Measurements from ENCODE around the gene ZNF593.

ZNF593 gene

GRCh38 chr1:26168410-26169197 is 1.1 kb upstream of the ZNF593 start, which contains the start of gene C1orf232:
Gene C1orf232, minus strand, starts transcription at chr1:26168963. Its CDS starts 464 bp downstream, at chr1:26168499.
- DNase-seq (ENCODE audit: low read depth in 3 of 3, low spot score in 1 of 3) = no peak

GRCh38 chr1:26169198-26169554 is 532 bp upstream of the ZNF593 start:
- no peak for DNase-seq (ENCODE audit: low read depth in 3 of 3, low spot score in 1 of 3)

GRCh38 chr1:26170472-26170821 is 739 bp downstream of the ZNF593 start:
- DNase-seq (ENCODE audit: low read depth in 3 of 3, low spot score in 1 of 3) = no peak

DNA sequence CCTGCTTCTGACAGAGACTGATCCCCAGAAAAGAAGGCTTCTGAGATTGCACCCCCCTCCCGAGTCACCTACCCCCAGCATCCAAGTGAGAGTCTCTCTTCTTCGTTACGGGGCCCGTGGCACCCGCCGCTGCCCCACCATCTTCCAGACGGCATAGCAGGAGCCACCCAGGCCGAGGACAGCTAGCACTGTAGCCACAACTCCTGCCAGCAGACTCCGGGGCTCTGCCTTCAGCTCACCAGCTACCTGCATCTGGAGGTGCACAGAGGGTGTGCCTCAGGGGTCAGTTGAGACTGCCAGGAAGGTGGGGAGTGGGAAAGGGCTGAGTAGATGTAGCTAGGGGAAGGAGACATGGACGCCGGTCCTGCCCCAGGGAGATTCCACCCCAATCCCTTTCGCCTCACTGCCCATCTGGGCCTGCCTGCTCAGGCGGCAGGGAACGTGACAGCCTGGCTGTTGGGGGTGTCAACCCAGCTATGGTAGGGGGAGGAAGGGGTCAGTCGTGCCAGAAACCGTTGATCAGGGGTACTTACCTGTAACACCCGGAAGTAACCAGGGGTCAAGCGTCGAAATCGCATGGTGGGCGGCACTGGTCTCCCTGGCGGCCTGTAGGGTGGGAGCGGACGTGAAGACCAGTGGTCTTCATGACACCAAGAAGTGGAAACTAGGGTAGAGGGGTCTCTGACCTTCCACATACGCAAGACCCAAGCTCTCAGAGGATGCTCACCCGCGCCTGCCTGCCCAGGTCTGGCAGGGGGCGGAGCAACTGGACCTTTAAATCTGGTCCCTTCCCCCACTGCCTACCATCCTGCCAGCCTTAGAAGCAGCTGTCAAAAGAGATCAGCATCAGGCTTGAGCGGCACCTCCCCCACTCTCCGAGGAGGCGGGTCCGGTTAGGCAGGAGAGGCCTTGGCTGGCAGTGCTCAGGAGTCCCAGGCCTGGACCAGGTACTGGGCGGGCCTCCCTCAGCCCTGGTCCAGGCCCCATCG is 1.7 kb downstream of the ZNF593 start, which contains the start of gene ZNF593OS:
ZNF593OS (minus strand) TSS at position 749 of the 989 bp plus-strand sequence; CDS start at position 578, 171 bp downstream.
- DNase-seq (ENCODE audit: low read depth in 3 of 3, low spot score in 1 of 3) = no peak

DNA sequence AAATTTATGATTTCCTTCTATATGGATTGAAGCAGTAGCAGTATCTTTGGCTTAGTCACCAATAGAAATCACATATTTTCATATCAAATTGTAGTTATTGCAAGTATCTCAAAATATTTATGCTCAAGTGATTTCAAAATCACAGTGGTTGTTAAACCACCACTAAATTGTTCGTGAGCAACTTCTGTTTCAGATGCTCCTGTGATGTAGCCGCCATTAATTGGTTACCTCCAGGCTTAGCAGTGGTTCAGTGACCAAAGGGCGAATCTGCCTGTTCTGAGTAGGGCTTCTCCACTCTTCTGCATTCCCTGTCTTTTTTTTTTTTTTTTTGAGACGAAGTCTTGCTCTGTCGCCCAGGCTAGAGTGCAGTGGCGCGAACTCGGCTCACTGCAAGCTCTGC is 5.6 kb downstream of the ZNF593 start:
- DNase-seq (ENCODE audit: low read depth in 3 of 3, low spot score in 1 of 3) = no peak

GRCh38 chr1:26177182-26177684 is 7.5 kb downstream of the ZNF593 start, which contains the start of gene CNKSR1:
Gene CNKSR1, plus strand, starts transcription at chr1:26177491. Its CDS starts 57 bp downstream, at chr1:26177548.
- DNase-seq (ENCODE audit: low read depth in 3 of 3, low spot score in 1 of 3) = no peak

- DNase-seq (ENCODE audit: low read depth in 3 of 3, low spot score in 1 of 3) = no peak
Observed at GRCh38 chr1:26180010-26180506, 10.3 kb downstream of the ZNF593 start.

- no peak for DNase-seq (ENCODE audit: low read depth in 3 of 3, low spot score in 1 of 3)
Observed at GRCh38 chr1:26181586-26182382, 12.1 kb downstream of the ZNF593 start.

DNA sequence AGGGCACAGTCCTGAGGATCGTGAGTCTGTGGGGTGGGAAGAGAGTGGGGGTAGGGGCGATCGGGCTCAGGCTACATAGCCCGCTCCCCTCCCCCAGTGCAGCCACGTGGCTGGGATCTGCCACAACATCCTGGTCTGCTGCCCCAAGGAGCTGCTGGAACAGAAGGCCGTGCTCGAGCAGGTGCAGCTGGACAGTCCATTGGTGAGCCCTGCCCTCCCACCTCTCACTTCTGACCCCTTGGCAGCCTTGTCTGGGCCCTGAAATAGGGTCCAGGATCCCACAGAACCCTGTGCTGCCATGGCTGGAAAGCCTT is 12.6 kb downstream of the ZNF593 start:
- no peak for DNase-seq (ENCODE audit: low read depth in 3 of 3, low spot score in 1 of 3)

- DNase-seq (ENCODE audit: low read depth in 3 of 3, low spot score in 1 of 3) = no peak
Observed at GRCh38 chr1:26184086-26184485, 14.4 kb downstream of the ZNF593 start.

DNA sequence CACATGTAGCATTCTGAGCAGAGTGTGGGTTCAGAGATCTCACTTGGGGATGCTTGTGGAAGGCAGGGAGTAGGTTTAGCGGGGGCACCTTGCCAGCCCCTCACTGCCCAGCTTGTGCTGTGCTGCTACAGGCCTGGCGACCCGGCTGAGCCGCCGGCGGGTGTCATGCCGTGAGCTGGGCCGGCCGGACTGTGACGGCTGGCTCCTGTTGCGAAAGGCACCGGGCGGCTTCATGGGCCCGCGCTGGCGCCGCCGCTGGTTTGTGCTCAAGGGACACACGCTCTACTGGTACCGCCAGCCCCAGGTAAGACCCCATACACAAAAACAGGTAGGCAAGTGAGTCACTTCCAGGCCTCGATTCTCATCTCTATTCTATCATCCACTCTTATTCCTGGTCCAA is 15.2 kb downstream of the ZNF593 start:
- DNase-seq (ENCODE audit: low read depth in 3 of 3, low spot score in 1 of 3) = no peak

- no peak for DNase-seq (ENCODE audit: low read depth in 3 of 3, low spot score in 1 of 3)
Observed at GRCh38 chr1:26187882-26188281, 18.2 kb downstream of the ZNF593 start.

DNA sequence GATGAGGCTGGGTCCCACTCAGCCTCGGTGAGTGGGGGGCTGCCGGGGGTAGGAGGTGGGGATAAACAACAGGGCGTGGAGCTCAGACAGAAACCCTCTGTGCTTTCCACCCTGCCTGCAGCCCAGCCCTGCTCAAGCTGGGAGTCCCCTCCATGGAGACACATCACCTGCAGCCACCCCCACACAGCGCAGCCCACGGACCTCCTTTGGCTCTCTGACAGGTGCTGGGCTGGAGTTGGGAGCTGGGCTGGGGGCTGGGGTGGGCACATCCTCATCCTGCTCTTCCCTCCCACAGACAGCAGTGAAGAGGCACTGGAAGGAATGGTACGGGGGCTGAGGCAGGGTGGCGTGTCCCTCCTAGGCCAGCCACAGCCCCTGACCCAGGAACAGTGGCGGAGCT is 18.8 kb downstream of the ZNF593 start:
- DNase-seq (ENCODE audit: low read depth in 3 of 3, low spot score in 1 of 3) = no peak

- DNase-seq (ENCODE audit: low read depth in 3 of 3, low spot score in 1 of 3) = no peak
Observed at GRCh38 chr1:26189331-26189730, 19.6 kb downstream of the ZNF593 start.

GRCh38 chr1:26189751-26190275 is 20.1 kb downstream of the ZNF593 start:
- no peak for DNase-seq (ENCODE audit: low read depth in 3 of 3, low spot score in 1 of 3)

GRCh38 chr1:26190373-26190987 is 20.8 kb downstream of the ZNF593 start, which contains the start of gene CATSPER4:
Gene CATSPER4, plus strand, starts transcription at chr1:26190602. Its CDS starts 26 bp downstream, at chr1:26190628.
- no peak for DNase-seq (ENCODE audit: low read depth in 3 of 3, low spot score in 1 of 3)

DNA sequence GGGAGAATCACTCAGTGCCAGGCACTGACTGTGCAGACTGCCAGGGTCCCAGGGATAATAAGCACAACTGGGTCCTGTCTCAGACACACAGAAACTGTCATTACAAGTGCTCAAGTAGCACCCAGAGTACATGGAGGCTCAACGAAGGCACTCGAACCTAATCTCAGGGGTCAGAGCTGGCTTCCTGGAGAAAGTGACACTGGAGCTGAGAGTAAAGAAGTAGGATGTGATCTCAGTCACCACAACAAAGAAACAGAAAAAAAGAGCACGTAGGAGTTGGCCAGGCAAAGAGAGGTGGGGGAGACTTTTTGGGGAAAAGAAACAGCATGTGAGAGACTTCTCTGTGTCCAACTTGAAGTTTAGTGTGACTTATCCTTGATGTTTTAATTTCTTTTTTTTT is 22.0 kb downstream of the ZNF593 start:
- no peak for DNase-seq (ENCODE audit: low read depth in 3 of 3, low spot score in 1 of 3)

DNA sequence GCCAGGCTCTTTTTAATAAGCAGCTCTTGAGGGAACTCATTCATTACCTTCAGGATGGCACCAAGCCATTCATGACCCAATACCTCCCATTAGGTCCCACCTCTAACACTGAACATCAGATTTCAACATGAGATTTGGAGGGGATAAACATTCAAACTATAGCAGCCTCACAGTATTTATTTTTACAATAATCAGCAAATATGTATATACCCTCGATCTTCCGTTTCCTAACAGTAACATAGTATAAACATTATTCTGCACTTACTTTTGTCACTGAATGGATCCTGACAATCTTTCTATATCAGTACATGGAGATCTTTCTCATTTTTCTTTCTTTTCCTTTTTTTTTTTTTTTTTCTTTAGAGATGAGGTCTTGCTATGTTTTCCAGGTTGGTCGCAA is 26.1 kb downstream of the ZNF593 start:
- no peak for DNase-seq (ENCODE audit: low read depth in 3 of 3, low spot score in 1 of 3)

DNA sequence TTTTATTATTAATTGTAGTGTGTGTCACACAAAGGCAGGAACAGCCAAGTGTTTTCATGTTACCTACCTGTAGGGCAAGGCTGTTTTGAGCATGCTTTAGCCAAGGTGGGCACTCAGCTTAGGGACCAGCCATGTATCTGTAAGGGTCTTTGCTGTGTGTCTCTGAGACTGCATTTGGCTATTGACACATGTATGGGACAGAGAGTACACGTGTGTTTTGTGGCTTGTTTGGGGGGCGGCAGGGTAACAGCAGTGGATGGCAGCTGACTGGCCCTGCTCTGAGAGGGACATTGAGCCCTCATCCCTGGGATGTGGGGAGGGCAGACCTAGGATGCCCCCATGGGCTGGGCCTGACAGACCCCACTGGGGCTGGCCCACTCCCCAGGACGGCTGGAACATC is 27.6 kb downstream of the ZNF593 start:
- no peak for DNase-seq (ENCODE audit: low read depth in 3 of 3, low spot score in 1 of 3)

DNA sequence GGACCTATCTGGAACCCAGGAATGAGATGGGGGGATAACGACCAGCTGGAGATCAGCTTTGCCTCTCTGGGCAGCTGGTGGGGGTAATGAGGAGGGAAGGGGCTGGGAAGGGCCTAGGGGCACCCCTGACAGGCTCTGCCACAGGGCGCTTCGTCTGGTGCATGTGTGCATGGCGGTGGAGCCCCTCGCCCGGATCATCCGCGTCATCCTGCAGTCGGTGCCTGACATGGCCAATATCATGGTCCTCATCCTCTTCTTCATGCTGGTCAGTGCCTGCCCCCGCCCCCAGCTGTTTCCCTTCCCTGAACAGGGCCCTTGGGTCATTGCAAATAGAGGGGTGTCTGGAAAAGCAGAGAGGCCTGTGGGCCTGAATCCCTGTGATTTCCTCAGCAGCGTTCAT is 28.1 kb downstream of the ZNF593 start:
- DNase-seq (ENCODE audit: low read depth in 3 of 3, low spot score in 1 of 3) = no peak
